ENCODE results near the gene ENAM. TPM values are rescaled to one million over a fixed set of nuclear protein-coding genes. Genes with fewer than 3 reads are reported as not detected.

The ENAM gene
- total and polyA plus RNA-seq, 2 of the 8 experiments (the other 6 are each of a cell fraction or from before 2014, with no cell fraction given): not detected

- H3K14ac ChIP-seq (ENCODE audit: insufficient read length): no peak overlapping the region
- no peak overlapping the region for H3K4ac ChIP-seq (replicated peaks; ENCODE audit: insufficient read length, low read depth, low read length)
- H2BK120ac ChIP-seq (replicated peaks; ENCODE audit: low read depth, low read length): no peak overlapping the region
- H3K27me3 ChIP-seq (replicated peaks in 1 of 4; ENCODE audit: control insufficient read depth in 3 of 4, extremely low read depth in 1 of 4, insufficient read depth in 3 of 4, low read length in 3 of 4): no peaks in the 10 kb centered on the region; a peak in 1 of 7 replicates
- H3K23ac ChIP-seq (ENCODE audit: insufficient read length): no peak overlapping the region
- no peaks in the 10 kb centered on the region for H3K36me3 ChIP-seq (ENCODE audit: control insufficient read depth in 2 of 4, insufficient read depth in 4 of 4, low read length in 3 of 4)
- H2BK12ac ChIP-seq (ENCODE audit: low read depth, low read length): no peak overlapping the region
- H2BK15ac ChIP-seq (ENCODE audit: low read length): no peak overlapping the region
- no peaks in the 10 kb centered on the region for H3K23me2 ChIP-seq (ENCODE audit: low read depth, low read length)
- ChIA-PET POLR2A (ENCODE audit: partially characterized antibody) (interaction anchor here (0.6 kb wide), 1 partner anchor 180 kb away, joined by 6 read pairs; no protein-coding TSS in a partner anchor), CTCF (ENCODE audit: partially characterized antibody) (no interaction called here)
- no peaks in the 10 kb centered on the region for H4K20me1 ChIP-seq (replicated peaks in 1 of 2; ENCODE audit: control insufficient read depth in 1 of 2, insufficient read depth in 2 of 2, low read length in 2 of 2)
- H3K27ac ChIP-seq (ENCODE audit: low read depth, low read length): no peak overlapping the region
- H3K56ac ChIP-seq (replicated peaks; ENCODE audit: insufficient read length, low read depth, low read length): no peak overlapping the region
- H2AFZ ChIP-seq (ENCODE audit: low read length): no peak overlapping the region
- no peak for TF ChIP-seq PHF8 (conservative IDR thresholded peaks at IDR 0.05; ENCODE audit: low read depth, low read length)
- TF ChIP-seq POLR2A (IDR thresholded peaks at IDR 0.05; ENCODE audit: control extremely low read depth in 1 of 2, low read depth in 2 of 2, low read length in 2 of 2): no peak
- TF ChIP-seq MAFK (IDR thresholded peaks at IDR 0.05; ENCODE audit: low read depth, low read length): no peak
- no peak overlapping the region for H4K5ac ChIP-seq (ENCODE audit: insufficient read length, low read depth, low read length)
- H3K79me2 ChIP-seq (ENCODE audit: control insufficient read depth in 1 of 2, insufficient read depth in 2 of 2, low read length in 2 of 2): no peaks in the 10 kb centered on the region
- WGBS, 2 experiments (ENCODE audit: extremely low coverage in 1 of 2, insufficient coverage in 1 of 2, insufficient read length in 1 of 2, insufficient replicate concordance in 2 of 2, low coverage in 1 of 2, low lambda C conversion rate in 2 of 2, missing lambda C conversion rate in 1 of 2): 90% methylated on average over 5 of the region's 5 CpGs; no CpG with 5 or more reads in 1 of the 2 experiments
- no peak overlapping the region for H3K4me2 ChIP-seq (ENCODE audit: insufficient read depth in 1 of 2, low read depth in 2 of 2, low read length in 2 of 2)
- no peak overlapping the region for H4K8ac ChIP-seq (ENCODE audit: extremely low read depth, insufficient read depth, low read length)
- H3K4me3 ChIP-seq (ENCODE audit: extremely low read depth in 1 of 4, insufficient read depth in 2 of 4, low read depth in 3 of 4, low read length in 4 of 4): no peak overlapping the region
- no peaks in the 10 kb centered on the region for H3K9me3 ChIP-seq (ENCODE audit: insufficient read depth in 2 of 2, low read depth in 1 of 2, low read length in 1 of 2)
- H2BK5ac ChIP-seq (ENCODE audit: low read depth, low read length): no peak overlapping the region
- H3K79me1 ChIP-seq (ENCODE audit: low read depth, low read length): no peaks in the 10 kb centered on the region
- H2AK5ac ChIP-seq (ENCODE audit: low read depth, low read length): no peak overlapping the region
- no peak overlapping the region for H3K9ac ChIP-seq (replicated peaks in 1 of 4; ENCODE audit: extremely low read depth in 1 of 4, low read depth in 3 of 4, low read length in 3 of 4)
- no peak for FAIRE-seq
- no peak overlapping the region for H3K18ac ChIP-seq (ENCODE audit: extremely low read depth, low read length)
- no peak for DNase-seq (ENCODE audit: low read depth in 1 of 2, low spot score in 2 of 2)
- no peaks in the 10 kb centered on the region; a peak in 1 of 7 replicates for H3K4me1 ChIP-seq (replicated peaks in 1 of 4; ENCODE audit: control insufficient read depth in 3 of 4, insufficient read depth in 4 of 4, low read length in 3 of 4)
- no peak overlapping the region for H4K91ac ChIP-seq (replicated peaks; ENCODE audit: insufficient read length, low read length)
- no peak overlapping the region for H2BK20ac ChIP-seq (ENCODE audit: low read length)
These were observed 26.1 kb downstream of the ENAM start for GRCh38 chr4:70654605-70655011.

Data from H1 (cell line).